Gastroesophageal sphincter (tissue), 4 donors: ENCODE results near the gene LSM7. TPM values are rescaled to one million over a fixed set of nuclear protein-coding genes. Genes with fewer than 3 reads are reported as not detected.
"Not testable (repeated sequence)": the region's sequence is repeated elsewhere in the genome, so short reads cannot be mapped to it uniquely, and the experiment has no call there.

ENCODE experiments used
- ATAC-seq: fragments of 150-250 bp; one replicate; pipeline ENCODE4 v1.9.1; 2016; ENCODE audit warnings: mild to moderate bottlenecking, moderate library complexity
- H3K27ac ChIP-seq, 4 donors: fragments of 200-600 bp; sonication (generic) in 3 of 4; 1 replicate in 3 of 4; 2 replicates in 1 of 4; pipeline ENCODE4 v1.5.1; 2016 to 2019
- H3K27me3 ChIP-seq: fragments of 200-600 bp; sonication (generic); one replicate; pipeline ENCODE4 v1.5.1; 2019
- H3K36me3 ChIP-seq, 2 donors: fragments of 200-600 bp; sonication (generic); one replicate each; pipeline ENCODE4 v1.5.1; 2019; ENCODE audit warnings: control low read depth in 1 of 2
- H3K4me1 ChIP-seq, 3 donors: fragments of 200-600 bp; sonication (generic); 1 replicate in 2 of 3; 2 replicates in 1 of 3; pipeline ENCODE4 v1.5.1; 2016 to 2019; ENCODE audit warnings: control low read depth in 2 of 3
- H3K4me3 ChIP-seq, 2 donors: fragments of 200-600 bp; sonication (generic); one replicate each; pipeline ENCODE4 v1.5.1; 2019; ENCODE audit warnings: mild to moderate bottlenecking in 1 of 2, moderate library complexity in 1 of 2
- H3K9me3 ChIP-seq, 3 donors: fragments of 200-600 bp; sonication (generic); one replicate each; pipeline ENCODE4 v1.5.1; 2017 to 2019; ENCODE audit warnings: control low read depth in 2 of 3
- CTCF ChIP-seq, 4 experiments: fragments of 200-600 bp in 2 of 4; fragments of 450-650 bp in 2 of 4; sonication (generic) in 1 of 4; IDR thresholded peaks; one replicate each; pipeline ENCODE4 v1.5.1; 2017 to 2019; ENCODE audit warnings: antibody characterized with exemption in 4 of 4, mild to moderate bottlenecking in 2 of 4, moderate library complexity in 2 of 4
- EP300 ChIP-seq: sonication (generic); formaldehyde crosslinking; IDR thresholded peaks from one replicate; pipeline ENCODE4 v1.6.1; 2017; ENCODE audit warnings: antibody characterized with exemption, mild to moderate bottlenecking
- POLR2A ChIP-seq, 2 donors: fragments of 450-650 bp; IDR thresholded peaks; one replicate each; pipeline ENCODE4 v1.6.1; 2017; ENCODE audit warnings: antibody characterized with exemption in 2 of 2, mild to moderate bottlenecking in 2 of 2, moderate library complexity in 1 of 2
- POLR2AphosphoS5 ChIP-seq: sonication (generic); formaldehyde crosslinking; IDR thresholded peaks from one replicate; pipeline ENCODE4 v1.6.1; 2017; ENCODE audit warnings: antibody characterized with exemption
- WGBS, 2 donors: methylation state at CpG; one replicate each; pipeline ENCODE4 v1.1.5; 2018; ENCODE audit warnings: low coverage in 1 of 2; 5-methylcytosine and 5-hydroxymethylcytosine counted together
- total RNA-seq, 4 donors: library from RNA; depleted of rRNA; stranded (reverse); fragments of >200 nt; gene quantifications; one replicate each; pipeline ENCODE4 v1.1.0, GENCODE V29; 2016

LSM7 gene
- total RNA-seq, 4 donors from 2014 or later: 52.3 to 86.1 (median 77.7) TPM

DNA sequence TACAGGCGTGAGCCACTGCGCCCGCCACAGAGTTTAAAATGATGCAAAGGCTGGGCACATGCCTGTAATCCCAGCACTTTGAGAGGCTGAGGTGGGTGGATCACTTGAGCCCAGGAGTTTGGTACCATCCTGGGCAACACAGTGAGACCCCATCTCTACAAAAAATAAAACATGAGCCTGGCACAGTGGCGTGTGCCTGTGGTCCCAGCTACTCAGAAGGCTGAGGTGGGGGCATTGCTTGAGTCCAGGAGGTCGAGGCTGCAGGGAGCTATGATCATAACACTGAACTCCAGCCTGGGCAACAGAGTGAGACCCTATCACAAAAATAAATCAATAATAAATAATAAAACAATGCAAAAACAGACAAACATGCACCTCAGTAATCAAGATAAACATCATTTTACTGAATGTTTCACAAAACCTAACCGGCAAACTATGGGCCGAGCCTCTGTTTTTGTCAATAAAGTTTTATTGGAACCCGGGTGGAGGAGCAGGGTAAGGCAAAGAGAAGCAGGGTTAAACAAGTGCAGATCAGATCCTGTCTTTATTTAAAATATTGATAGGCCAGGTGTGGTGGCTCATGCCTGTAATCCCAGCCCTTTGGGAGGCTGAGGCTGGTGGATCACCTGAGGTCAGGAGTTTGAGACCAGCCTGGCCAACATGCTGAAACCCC is 44.4 kb downstream of the LSM7 start:
- WGBS, 2 donors: 88 to 96% methylated on average over 3 to 5 of the region's 8 CpGs
- Histone ChIP-seq H3K4me3 (no peak overlapping the region), H3K36me3 (no peaks in the 10 kb centered on the region), H3K9me3 (no peaks in the 10 kb centered on the region), H3K27ac (no peak overlapping the region), H3K4me1 (peaks cover 0 to 22% (median 0%) of the 10 kb centered on the region in 3 donors), H3K27me3 (peaks cover 13% of the 10 kb centered on the region)
- TF ChIP-seq POLR2AphosphoS5: no peak
- TF ChIP-seq EP300: no peak
- TF ChIP-seq CTCF (IDR thresholded peaks at IDR 0.05): no peak
- no peak for TF ChIP-seq POLR2A (IDR thresholded peaks at IDR 0.05)
- ATAC-seq: no peak

- peak overlapping the region in 1 of 4 donors; percentile 66 for H3K27ac ChIP-seq
- WGBS, 2 donors: 66 to 68% methylated on average over 9 to 10 of the region's 11 CpGs
Observed at GRCh38 chr19:2282862-2283237, 45.5 kb downstream of the LSM7 start.

GRCh38 chr19:2282062-2282861 is 46.1 kb downstream of the LSM7 start, which contains the start of gene PEAK3:
TSS of gene PEAK3 (minus strand) at chr19:2282175. CDS start at chr19:2280931, 1,244 bp downstream.
- no peaks in the 10 kb centered on the region for H3K27me3 ChIP-seq
- no peaks in the 10 kb centered on the region for H3K9me3 ChIP-seq
- H3K27ac ChIP-seq: peak within 1 kb of the TSS in 2 of 4 donors; percentile 49 to 66
- peaks cover 0 to 3% of the 10 kb centered on the region in 2 donors for H3K36me3 ChIP-seq
- no peak for TF ChIP-seq POLR2AphosphoS5
- no peak for TF ChIP-seq EP300
- no peak for TF ChIP-seq POLR2A (IDR thresholded peaks at IDR 0.05)
- TF ChIP-seq CTCF (IDR thresholded peaks at IDR 0.05): no peak
- peak; percentile 75 for ATAC-seq
- WGBS, 2 donors: 20 to 30% methylated on average over 2 to 10 of the region's 41 CpGs
- peak within 1 kb of the TSS in 1 of 2 donors; percentile 46 for H3K4me3 ChIP-seq
- H3K4me1 ChIP-seq: peaks cover 0 to 22% (median 0%) of the 10 kb centered on the region in 3 donors

More at GRCh38 chr19:2282862-2283237, 45.5 kb downstream of the LSM7 start:
- peaks cover 2% of the 10 kb centered on the region for H3K27me3 ChIP-seq
- TF ChIP-seq EP300 (no peak), CTCF (IDR thresholded peaks at IDR 0.05) (no peak), POLR2A (IDR thresholded peaks at IDR 0.05) (no peak), POLR2AphosphoS5 (no peak)
- H3K4me1 ChIP-seq: peaks cover 0 to 22% (median 0%) of the 10 kb centered on the region in 3 donors
- no peaks in the 10 kb centered on the region for H3K36me3 ChIP-seq
- ATAC-seq: no peak
- H3K4me3 ChIP-seq: peak overlapping the region in 1 of 2 donors; percentile 46
- no peaks in the 10 kb centered on the region for H3K9me3 ChIP-seq

DNA sequence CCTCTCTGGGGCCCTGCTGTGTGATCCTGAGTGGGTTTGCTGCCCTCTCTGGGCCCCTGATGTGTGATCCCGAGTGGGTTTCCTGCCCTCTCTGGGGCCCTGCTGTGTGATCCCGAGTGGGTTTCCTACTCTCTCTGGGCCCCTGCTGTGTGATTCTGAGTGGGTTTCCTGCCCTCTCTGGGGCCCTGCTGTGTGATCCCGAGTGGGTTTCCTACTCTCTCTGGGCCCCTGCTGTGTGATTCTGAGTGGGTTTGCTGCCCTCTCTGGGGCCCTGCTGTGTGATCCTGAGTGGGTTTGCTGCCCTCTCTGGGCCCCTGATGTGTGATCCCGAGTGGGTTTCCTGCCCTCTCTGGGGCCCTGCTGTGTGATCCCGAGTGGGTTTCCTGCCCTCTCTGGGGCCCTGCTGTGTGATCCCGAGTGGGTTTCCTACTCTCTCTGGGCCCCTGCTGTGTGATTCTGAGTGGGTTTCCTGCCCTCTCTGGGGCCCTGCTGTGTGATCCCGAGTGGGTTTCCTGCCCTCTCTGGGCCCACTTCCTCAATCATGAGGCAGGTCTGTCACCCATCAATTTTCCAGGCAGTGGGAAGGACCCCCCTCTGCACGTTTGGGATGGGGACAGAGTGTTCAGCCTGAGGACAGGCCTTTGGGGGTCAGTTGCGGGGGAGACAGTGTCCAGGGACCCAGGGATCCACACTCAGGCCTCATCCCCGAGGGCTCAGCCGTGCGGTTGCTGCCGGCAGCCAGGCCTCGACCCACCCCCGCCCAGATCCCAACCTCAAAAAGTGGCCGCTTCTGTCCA is 46.9 kb downstream of the LSM7 start:
- not testable (repeated sequence) for ATAC-seq, H3K9me3 ChIP-seq, H3K27me3 ChIP-seq
- H3K36me3 ChIP-seq: peaks cover 0 to 11% of the 10 kb centered on the region in 2 donors
- peak overlapping the region in 1 of 2 donors; percentile 46 for H3K4me3 ChIP-seq
- WGBS, 2 donors: 0 to 20% methylated on average over 1 to 4 of the region's 16 CpGs
- H3K4me1 ChIP-seq: peaks cover 0 to 29% (median 0%) of the 10 kb centered on the region in 3 donors
- peak overlapping the region in 2 of 4 donors; percentile 49 to 66 for H3K27ac ChIP-seq
